Endothelial cell of umbilical vein (primary cell): ENCODE measurements around the gene NXPH1. TPM values are rescaled to one million over a fixed set of nuclear protein-coding genes. Genes with fewer than 3 reads are reported as not detected.

ENCODE experiments used
- BruUV-seq: library from RNA; stranded (reverse); fragments of 400-500 nt; replicated peaks from 2 replicates; lab custom pipeline; 2021; lab: Mats Ljungman, UMichigan
- CTCF ChIA-PET: fragments of 300-600, 350-600 bp; sonication (Branson Sonifier 250); formaldehyde crosslinking; loops from one replicate; lab custom pipeline; 2021; ENCODE audit warnings: antibody characterized with exemption, inconsistent platforms; lab: Charles Lee
- POLR2A ChIA-PET: fragments of 300-600, 350-600 bp; sonication (Branson Sonifier 250); formaldehyde crosslinking; loops from one replicate; lab custom pipeline; 2021; ENCODE audit warnings: antibody characterized with exemption, inconsistent platforms; lab: Charles Lee
- DNase-seq: peaks from one replicate; pipeline ENCODE4 v3.0.0-alpha.2; 2011; ENCODE audit warnings: low read depth, low spot score
- FAIRE-seq: peaks from 2 replicates; lab custom pipeline; 2011; peaks lifted over from hg19 to GRCh38; lab: Jason Lieb, UNC
- H2AFZ ChIP-seq: 2 replicates; pipeline ENCODE4 v1.6.0; 2012; ENCODE audit warnings: low read depth, low read length, control low read depth, inconsistent platforms
- H3K27ac ChIP-seq: 2 replicates; pipeline ENCODE4 v1.5.1; 2011; ENCODE audit warnings: low read depth, mild to moderate bottlenecking, control low read depth, low read length, moderate library complexity; ENCODE audit not compliant: insufficient read depth
- H3K27me3 ChIP-seq, 2 experiments: 2 replicates each; pipeline versions ENCODE4 v1.6.0 to v1.6.1; 2011; ENCODE audit warnings: low read length in 2 of 2, mixed read lengths in 1 of 2; ENCODE audit not compliant: control insufficient read depth in 2 of 2, insufficient read depth in 2 of 2
- H3K36me3 ChIP-seq, 2 experiments: 2 replicates in 1 of 2; 3 replicates in 1 of 2; pipeline ENCODE4 v1.5.1; 2011; ENCODE audit warnings: low read length in 2 of 2, mild to moderate bottlenecking in 1 of 2, moderate library complexity in 1 of 2; ENCODE audit not compliant: control insufficient read depth in 2 of 2, insufficient read depth in 2 of 2; ENCODE audit errors: extremely low read depth in 1 of 2
- H3K4me1 ChIP-seq: 3 replicates; pipeline ENCODE4 v1.5.1; 2011; ENCODE audit warnings: mild to moderate bottlenecking, low read length; ENCODE audit not compliant: control insufficient read depth, insufficient read depth; ENCODE audit errors: extremely low read depth
- H3K4me2 ChIP-seq: 2 replicates; pipeline ENCODE4 v1.6.1; 2011; ENCODE audit warnings: low read length, control low read depth, mixed read lengths; ENCODE audit not compliant: insufficient read depth
- H3K4me3 ChIP-seq, 3 experiments: fragments of 200-600 bp in 1 of 3; sonication (generic), shearing (Covaris generic) in 1 of 3; replicated peaks in 1 of 3; 2 replicates each; pipeline ENCODE4 v1.5.1; 2011 to 2016; ENCODE audit warnings: control low read depth in 3 of 3, low read length in 3 of 3, mild to moderate bottlenecking in 2 of 3, inconsistent platforms in 1 of 3, low read depth in 1 of 3, moderate library complexity in 1 of 3; ENCODE audit not compliant: insufficient read depth in 1 of 3
- H3K79me2 ChIP-seq: 2 replicates; pipeline ENCODE4 v1.6.0; 2012; ENCODE audit warnings: low read length, inconsistent platforms; ENCODE audit not compliant: control insufficient read depth, insufficient read depth
- H3K9ac ChIP-seq: replicated peaks from 2 replicates; pipeline ENCODE3; 2011; ENCODE audit warnings: low read length, control low read depth; ENCODE audit not compliant: insufficient read depth; ENCODE audit errors: extremely low read depth
- H3K9me1 ChIP-seq: replicated peaks from 3 replicates; pipeline ENCODE4 v1.6.0; 2011; ENCODE audit warnings: mild to moderate bottlenecking, low read length; ENCODE audit not compliant: control insufficient read depth, insufficient read depth; ENCODE audit errors: extremely low read depth
- H3K9me3 ChIP-seq: replicated peaks from 2 replicates; pipeline ENCODE4 v1.5.1; 2012; ENCODE audit warnings: low read length, inconsistent platforms; ENCODE audit not compliant: control insufficient read depth, insufficient read depth
- H4K20me1 ChIP-seq: replicated peaks from 2 replicates; pipeline ENCODE3; 2011; ENCODE audit warnings: mild to moderate bottlenecking, low read length; ENCODE audit not compliant: control insufficient read depth, insufficient read depth; ENCODE audit errors: extremely low read depth
- CTCF ChIP-seq, 2 donors: IDR thresholded peaks; 1 replicate in 1 of 2; 2 replicates in 1 of 2; pipeline ENCODE4 v1.5.1; 2011; ENCODE audit warnings: low read length in 2 of 2, mild to moderate bottlenecking in 2 of 2, moderate library complexity in 2 of 2, control low read depth in 1 of 2, inconsistent platforms in 1 of 2, low read depth in 1 of 2; ENCODE audit not compliant: insufficient read depth in 1 of 2; ENCODE audit errors: extremely low read depth in 1 of 2
- EZH2 ChIP-seq: IDR thresholded peaks from 2 replicates; pipeline ENCODE4 v1.6.1; 2012; ENCODE audit warnings: borderline replicate concordance, low read depth, mild to moderate bottlenecking, moderate library complexity, low read length, inconsistent platforms; ENCODE audit not compliant: severe bottlenecking
- FOS ChIP-seq: IDR thresholded peaks from 2 replicates; pipeline ENCODE4 v1.6.1; 2011; ENCODE audit warnings: mild to moderate bottlenecking, low read length, moderate library complexity, borderline replicate concordance; ENCODE audit not compliant: insufficient read depth
- GATA2 ChIP-seq: IDR thresholded peaks from 2 replicates; pipeline ENCODE4 v1.7.0; 2011; ENCODE audit warnings: low read depth, mild to moderate bottlenecking, moderate library complexity, mixed read lengths, low read length; ENCODE audit not compliant: insufficient read length, insufficient read depth
- JUN ChIP-seq: IDR thresholded peaks from 2 replicates; pipeline ENCODE4 v1.6.1; 2011; ENCODE audit warnings: borderline replicate concordance, low read depth; ENCODE audit not compliant: insufficient read length, insufficient read depth
- MYC ChIP-seq: IDR thresholded peaks from one replicate; pipeline ENCODE4 v1.6.1; 2011; ENCODE audit warnings: mild to moderate bottlenecking, low read depth, low read length
- POLR2A ChIP-seq: IDR thresholded peaks from 2 replicates; pipeline ENCODE4 v1.6.1; 2012; ENCODE audit warnings: low read depth, mild to moderate bottlenecking, control low read depth, low read length
- POLR2AphosphoS5 ChIP-seq: IDR thresholded peaks from 2 replicates; pipeline ENCODE4 v1.6.1; 2012; ENCODE audit warnings: low read depth, mild to moderate bottlenecking, control low read depth, low read length, moderate library complexity; ENCODE audit not compliant: insufficient read depth
- dilution Hi-C: fragments of 300-500 bp; cut with MboI; formaldehyde crosslinking; loops from one replicate; pipeline ENCODE4 v1.15.0; 2019; ENCODE audit warnings: low sequenced_read_pairs; ENCODE audit not compliant: extremely low pct_ligation_motif_present
- intact Hi-C: fragments of 100-400 bp; cut with micrococcal nuclease; formaldehyde crosslinking; loops from one replicate; pipeline ENCODE4 v1.10.0; 2022
- polyA plus RNA-seq, 4 experiments: library from polyadenylated mRNA; depleted of rRNA in 3 of 4; stranded (reverse) in 3 of 4; unstranded in 1 of 4; fragments of >200 nt; gene quantifications; 2 replicates each; pipeline versions ENCODE4 v1.2.1 to v1.2.3, GENCODE V29; 2011 to 2012; ENCODE audit warnings: missing spikeins in 1 of 4
- total RNA-seq: library from RNA; stranded (reverse); gene quantifications from 2 replicates; pipeline ENCODE4 v1.2.3, GENCODE V29; 2021
- TF ChIP-seq, protein P1 (sequence below): IDR thresholded peaks from 2 replicates; pipeline ENCODE4 v1.6.1; 2011; ENCODE audit not compliant: insufficient read depth, insufficient read length

The NXPH1 gene
- total and polyA plus RNA-seq, 2 donors (not counting 3 experiments of a cell fraction or from before 2014, with no cell fraction given), result not detected

DNA sequence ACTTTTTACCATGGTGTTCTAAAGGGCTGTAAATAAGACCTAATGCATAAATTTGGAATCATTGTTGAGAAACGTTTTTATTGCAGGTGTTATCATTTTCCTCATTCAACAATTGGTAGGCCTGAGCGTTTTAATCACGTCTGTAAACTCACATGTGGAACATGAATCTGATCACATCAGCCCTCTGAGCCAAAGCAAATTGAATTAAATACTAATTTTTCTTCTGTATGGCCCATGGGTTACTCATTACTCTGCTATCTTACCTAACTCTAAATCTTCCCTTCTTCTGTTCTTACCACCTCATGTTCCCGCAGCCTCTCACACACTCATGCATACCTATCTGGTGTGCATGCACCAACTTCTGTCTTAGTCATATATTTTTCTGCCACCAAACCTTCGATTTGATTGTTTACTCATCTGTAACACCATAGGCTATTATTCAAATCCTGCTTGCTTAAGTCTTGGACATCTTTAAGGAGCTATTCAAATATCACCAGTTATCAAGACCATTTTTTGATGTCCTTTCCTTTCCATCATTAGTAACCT, 82.3 kb downstream of the NXPH1 start:
- Histone ChIP-seq H3K4me2 (no peak overlapping the region), H3K9me1 (no peaks in the 10 kb centered on the region), H3K4me1 (no peaks in the 10 kb centered on the region), H3K9me3 (peaks cover 2% of the 10 kb centered on the region), H3K27me3 (no peaks in the 10 kb centered on the region), H4K20me1 (no peaks in the 10 kb centered on the region), H3K27ac (no peak overlapping the region), H3K4me3 (no peak overlapping the region), H3K36me3 (no peaks in the 10 kb centered on the region), H3K9ac (no peak overlapping the region), H3K79me2 (no peaks in the 10 kb centered on the region), H2AFZ (no peak overlapping the region)
- ChIA-PET POLR2A (no interaction called here), CTCF (no interaction called here)
- no TSS peak for BruUV-seq
- dilution Hi-C loops, result no loop called here
- no peak for FAIRE-seq
- TF ChIP-seq POLR2AphosphoS5 (no peak), EZH2 (no peak), GATA2 (no peak), CTCF (IDR thresholded peaks at IDR 0.05; ENCODE audit: extremely low read depth in 1 of 2, insufficient read depth in 1 of 2, low read depth in 1 of 2, low read length in 2 of 2) (no peak), POLR2A (no peak), MYC (no peak), JUN (no peak), FOS (no peak)
- TF ChIP-seq, protein P1, sequence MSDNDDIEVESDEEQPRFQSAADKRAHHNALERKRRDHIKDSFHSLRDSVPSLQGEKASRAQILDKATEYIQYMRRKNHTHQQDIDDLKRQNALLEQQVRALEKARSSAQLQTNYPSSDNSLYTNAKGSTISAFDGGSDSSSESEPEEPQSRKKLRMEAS, result no peak
- no peak for DNase-seq
- intact Hi-C loops, result no loop called here
